Germinal center (tissue), 1 donor: ENCODE data around the gene EIF4EBP3.
"Not testable (repeated sequence)": the region's sequence is repeated elsewhere in the genome, so short reads cannot be mapped to it uniquely, and the experiment has no call there.

Experiments used
- DNase-seq: peaks from one replicate; pipeline ENCODE4 v3.0.0; 2012; ENCODE audit warnings: mixed read lengths, low spot score

Gene EIF4EBP3

DNA sequence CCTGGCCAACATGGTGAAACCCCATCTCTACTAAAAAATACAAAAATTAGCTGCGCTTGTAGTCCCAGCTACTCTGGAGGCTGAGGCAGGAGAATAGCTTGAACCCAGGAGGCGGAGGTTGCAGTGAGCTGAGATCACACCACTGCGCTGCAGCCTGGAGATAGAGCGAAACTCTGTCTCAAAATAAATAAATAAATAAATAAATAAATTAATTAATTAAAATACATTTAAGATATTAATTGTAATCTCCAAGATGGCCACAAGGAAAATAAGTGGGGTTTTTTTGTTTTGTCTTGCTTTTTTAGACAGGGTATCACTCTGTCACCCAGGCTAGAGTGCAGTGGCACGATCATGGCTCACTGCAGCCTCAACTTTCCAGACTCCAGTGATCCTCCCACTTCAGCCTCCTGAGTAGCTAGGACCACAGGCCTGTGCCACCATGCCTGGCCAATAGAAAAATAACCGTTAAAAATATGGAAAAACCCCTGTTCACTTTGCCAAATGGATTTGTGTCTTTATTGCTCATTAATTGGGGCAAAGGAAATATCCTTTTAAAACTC is 31.8 kb downstream of the EIF4EBP3 start:
- not testable (repeated sequence) for DNase-seq

DNA sequence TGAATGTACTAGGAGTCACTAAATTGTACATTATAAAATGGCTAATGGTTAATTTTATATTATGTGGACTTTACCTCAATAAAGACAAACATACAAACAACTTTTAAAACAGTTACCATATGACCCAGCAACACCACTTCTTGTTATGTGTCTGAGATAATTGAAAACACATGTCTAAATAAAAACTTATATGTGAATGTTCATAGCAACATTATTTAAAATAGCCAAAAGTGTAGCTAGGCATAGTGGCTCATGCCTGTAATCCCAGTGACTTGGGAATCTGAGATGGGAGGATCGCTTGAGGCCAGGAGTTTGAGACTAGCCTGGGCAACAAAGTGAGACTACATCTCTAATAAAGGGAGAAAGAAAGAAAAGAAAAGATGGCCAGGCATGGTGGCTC is 40.0 kb downstream of the EIF4EBP3 start:
- no peak for DNase-seq

DNA sequence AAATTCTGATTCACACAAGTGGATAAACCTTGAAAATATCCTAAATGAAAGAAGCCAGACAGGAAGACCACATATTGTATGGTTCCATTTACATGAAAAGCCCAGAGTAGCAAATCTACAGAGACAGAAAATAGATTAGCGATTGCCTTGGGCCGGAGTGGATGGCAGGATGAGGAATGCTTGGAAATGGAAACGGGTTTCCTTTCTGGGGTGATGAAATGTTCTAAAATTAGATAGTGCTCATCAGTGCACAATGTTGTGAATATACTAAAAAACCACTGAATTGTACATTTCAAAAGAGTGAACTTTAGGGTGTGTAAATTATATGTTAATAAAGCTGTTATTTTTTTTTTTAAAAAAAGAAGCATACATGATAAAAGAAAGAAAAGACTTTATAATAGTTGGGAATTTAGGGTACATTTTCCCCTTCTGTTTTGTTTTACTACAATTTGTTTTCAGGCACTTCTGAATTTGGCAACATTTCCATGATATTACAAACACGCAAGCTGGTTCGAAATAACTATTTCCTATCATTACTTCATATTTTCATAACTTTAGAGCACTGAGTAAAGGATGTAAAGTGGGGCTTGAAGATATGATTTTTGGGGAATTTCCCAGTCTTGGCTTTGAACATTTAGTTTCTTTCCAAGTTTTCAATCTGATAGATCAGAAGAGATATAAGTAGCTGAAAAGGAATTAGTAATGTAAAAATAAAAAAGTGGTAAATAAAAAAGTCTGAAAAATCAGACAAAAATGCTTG is 41.0 kb downstream of the EIF4EBP3 start:
- no peak for DNase-seq

DNA sequence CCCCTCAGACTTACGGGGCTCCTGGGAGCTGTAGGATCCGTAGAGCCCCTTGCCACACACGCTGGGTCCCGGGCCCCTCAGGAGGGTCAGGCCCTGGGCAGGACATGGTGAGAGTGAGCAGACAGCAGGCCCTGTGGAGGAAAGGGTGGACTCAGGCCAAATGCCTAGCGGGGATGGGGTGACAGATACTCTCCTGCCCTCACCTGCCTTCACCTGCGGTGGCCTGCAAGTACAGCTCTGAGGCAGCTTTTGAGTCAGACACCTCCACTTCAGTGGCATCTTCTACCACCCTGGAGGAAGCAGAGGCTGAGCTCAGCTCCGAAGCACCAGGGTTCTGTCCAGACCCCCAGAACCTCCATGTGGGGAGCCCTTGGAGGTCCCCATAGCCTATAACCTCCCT is 43.4 kb downstream of the EIF4EBP3 start:
- no peak for DNase-seq

DNA sequence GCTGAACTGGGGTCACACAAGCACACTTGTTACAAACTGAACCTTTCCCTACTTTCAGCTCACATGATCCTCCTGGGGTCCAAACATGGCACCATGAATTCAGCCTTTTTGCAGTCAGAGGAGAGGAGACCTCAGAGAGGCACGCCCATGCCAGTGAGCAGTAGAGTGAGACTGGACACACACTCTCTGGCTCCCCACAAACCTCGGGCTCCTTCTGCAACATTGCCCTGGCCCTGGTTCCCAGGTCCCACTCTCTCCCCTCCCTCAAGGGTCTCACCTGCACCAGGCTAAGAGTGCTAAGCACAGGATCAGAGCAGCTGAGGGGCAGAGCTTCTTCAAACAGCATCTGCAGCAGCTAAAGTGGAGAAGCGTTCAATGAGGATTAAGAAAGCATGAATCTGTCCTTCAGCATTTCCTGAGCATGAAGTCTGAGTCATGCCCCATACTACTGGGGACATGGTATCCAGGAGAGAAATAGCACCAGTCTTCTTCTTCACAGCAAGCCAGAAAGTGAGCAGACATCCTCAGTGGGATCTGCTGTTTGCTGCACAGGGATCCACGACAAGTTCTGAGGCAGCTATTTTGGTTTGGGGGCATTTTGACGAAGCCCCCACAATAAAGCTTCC is 44.4 kb downstream of the EIF4EBP3 start:
- DNase-seq, result no peak

DNA sequence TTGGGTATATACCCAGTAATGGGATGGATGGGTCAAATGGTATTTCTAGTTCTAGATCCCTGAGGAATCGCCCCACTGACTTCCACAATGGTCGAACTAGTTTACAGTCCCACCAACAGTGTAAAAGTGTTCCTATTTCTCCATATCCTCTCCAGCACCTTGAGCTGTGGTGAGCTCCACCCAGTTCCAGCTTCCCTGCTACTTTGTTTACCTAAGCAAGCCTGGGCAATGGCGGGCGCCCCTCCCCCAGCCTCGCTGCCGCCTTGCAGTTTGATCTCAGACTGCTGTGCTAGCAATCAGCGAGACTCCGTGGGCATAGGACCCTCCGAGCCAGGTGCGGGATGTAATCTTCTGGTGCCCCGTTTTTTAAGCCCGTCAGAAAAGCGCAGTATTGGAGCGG is 45.6 kb downstream of the EIF4EBP3 start:
- DNase-seq, result not testable (repeated sequence)

DNA sequence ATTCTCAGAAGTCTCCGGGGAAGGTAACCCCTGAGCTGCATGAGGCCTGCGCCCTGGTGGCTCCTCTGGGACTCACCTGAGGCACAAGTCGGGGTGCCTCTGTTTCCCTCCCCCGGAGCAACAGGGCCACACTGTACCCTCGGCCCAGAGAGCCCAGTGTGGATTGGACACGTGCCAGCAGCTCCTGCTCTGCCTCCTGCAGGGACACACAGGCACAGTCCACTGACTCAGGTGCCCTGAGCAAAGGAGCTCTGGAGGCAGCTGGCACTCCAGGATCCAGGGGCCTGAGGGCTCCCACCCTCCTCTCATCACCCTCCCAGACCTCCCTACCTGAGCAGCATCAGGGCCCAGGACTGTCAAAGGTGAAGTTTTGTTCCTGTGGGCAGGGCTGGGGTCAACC is 46.7 kb downstream of the EIF4EBP3 start:
- no peak for DNase-seq

DNA sequence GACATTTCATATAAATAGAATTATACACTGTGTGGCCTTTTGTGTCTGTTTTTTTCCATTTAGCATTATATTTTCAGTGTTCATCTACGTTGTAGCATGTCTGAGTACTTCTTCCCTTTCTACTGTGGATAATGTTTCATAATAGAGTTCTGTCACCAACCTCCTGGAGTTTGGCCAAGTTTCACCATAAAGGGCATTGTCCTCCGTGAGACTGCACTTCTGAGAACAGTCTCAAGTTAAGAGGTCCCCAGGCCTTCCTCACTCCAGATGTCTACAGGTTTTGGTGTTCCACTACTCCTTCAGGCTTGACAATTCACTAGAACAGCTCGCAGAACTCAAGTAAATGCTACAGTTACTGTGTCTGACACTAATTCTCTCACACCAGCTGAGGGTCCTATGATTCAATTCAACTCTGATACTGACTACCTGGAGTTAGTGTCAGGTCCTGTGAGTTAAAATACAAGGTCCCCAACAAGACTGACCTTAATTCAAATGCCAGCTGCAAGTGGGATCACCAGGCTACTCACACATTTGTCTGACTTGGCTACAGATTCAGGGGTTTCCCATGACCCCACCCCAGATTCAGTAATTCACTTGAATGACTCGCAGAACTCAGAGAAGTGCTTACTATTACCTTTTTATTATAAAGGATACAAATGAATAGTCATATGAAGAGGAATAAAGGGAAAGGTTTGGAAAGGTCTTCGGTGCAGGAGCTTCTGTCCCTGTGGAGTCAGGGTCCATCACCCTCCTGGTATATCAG is 48.3 kb downstream of the EIF4EBP3 start:
- DNase-seq, result no peak

DNA sequence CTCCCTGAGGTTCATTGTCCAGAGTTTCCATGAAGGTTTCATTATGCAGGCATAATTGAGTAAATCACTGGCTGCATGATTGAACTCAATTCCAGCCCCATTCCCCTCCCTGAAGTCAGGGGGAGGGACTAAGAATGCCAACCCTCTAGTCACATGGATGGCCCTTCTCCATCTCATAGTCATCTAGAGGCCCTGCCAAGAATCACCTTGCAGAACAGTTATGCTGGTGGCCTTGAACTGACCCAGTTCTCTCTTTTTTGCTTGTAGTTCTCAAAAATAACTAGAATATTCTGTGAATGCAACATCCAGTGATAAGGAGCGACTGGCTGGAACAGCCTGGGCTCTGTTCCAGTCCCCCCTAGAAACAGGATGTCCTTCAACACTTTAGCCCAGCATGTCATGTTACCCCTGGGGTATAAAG is 48.9 kb downstream of the EIF4EBP3 start:
- no peak for DNase-seq

DNA sequence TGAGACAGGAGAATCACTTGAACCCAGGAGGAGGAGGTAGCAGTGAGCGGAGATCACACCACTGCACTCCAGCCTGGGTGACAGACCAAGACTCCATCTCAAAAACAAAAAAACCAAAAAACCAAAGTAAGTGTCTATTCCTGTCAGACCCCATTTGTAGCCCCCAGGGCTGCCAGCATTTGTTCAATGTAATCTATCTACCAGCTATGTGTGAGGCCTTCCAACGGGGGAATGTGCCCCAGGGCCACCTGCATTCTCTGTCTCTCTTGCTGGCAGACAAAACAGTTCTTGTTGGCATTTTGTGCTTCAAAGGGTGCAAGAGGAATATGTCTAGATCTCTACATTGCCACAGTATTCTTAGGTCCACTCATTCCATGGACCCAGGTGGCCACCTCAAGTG is 51.4 kb downstream of the EIF4EBP3 start:
- no peak for DNase-seq
